Epithelial cell of proximal tubule (primary cell): Measurements from ENCODE around the gene SBK2. TPM values are rescaled to one million over a fixed set of nuclear protein-coding genes. Genes with fewer than 3 reads are reported as not detected.
"Not testable (repeated sequence)": the region's sequence is repeated elsewhere in the genome, so short reads cannot be mapped to it uniquely, and the experiment has no call there.

Experiments used
- DNase-seq: peaks from one replicate; pipeline ENCODE4 v3.0.0-alpha.2; 2011; ENCODE audit warnings: low read depth
- H3K4me3 ChIP-seq: 2 replicates; pipeline ENCODE4 v1.5.1; 2011; ENCODE audit warnings: low read depth, mild to moderate bottlenecking, low read length
- total RNA-seq: library from RNA; depleted of rRNA; stranded (reverse); fragments of >200 nt; gene quantifications from 2 replicates; pipeline ENCODE4 v1.2.3, GENCODE V29; 2015
- TF ChIP-seq, protein P1 (sequence below): conservative IDR thresholded peaks from 2 replicates; pipeline ENCODE4 v1.5.1; 2012; ENCODE audit warnings: low read depth, mild to moderate bottlenecking, low read length

Gene SBK2
- total RNA-seq, 1 donor from 2014 or later = 2.9 TPM

DNA sequence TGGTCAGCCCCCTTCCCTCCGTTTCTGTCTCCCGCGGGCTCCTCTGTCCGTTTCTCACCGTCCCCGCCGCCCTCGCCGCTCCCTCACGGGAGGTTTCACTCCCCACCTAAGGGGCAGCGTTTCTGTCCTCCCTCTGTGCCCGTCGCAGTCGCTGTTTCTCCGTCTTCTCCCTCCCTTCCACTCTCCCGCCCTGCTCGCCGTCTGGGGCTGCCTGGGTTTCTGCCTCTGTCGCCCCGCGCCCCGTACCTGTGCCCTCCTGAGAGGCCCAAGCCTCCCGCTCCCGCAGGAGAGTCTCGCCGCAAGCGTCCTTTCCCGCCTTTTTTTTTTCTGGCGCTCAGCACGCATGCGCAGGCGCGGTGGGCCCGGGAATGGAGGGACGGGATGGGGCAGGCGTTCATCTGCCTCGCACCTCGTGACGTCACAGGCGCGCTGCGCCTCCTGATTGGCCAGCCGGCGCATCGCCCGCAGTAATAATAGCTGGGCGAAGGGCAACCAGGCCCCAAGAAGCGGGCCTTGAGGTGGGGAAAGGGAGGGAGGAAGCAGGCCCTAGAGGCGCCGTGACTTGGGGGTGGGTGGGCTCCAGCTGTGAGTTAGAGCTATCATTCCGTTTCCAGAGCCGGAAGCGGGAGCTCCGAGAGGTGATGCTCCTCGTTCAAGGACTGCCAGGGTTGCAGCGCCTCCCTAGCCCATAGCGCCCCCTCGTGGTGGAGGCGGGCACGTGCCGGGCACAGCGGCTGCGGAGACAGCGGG lies 33.3 kb downstream of the SBK2 start:
- H3K4me3 ChIP-seq = peak overlapping the region; percentile 61
- TF ChIP-seq, protein P1, sequence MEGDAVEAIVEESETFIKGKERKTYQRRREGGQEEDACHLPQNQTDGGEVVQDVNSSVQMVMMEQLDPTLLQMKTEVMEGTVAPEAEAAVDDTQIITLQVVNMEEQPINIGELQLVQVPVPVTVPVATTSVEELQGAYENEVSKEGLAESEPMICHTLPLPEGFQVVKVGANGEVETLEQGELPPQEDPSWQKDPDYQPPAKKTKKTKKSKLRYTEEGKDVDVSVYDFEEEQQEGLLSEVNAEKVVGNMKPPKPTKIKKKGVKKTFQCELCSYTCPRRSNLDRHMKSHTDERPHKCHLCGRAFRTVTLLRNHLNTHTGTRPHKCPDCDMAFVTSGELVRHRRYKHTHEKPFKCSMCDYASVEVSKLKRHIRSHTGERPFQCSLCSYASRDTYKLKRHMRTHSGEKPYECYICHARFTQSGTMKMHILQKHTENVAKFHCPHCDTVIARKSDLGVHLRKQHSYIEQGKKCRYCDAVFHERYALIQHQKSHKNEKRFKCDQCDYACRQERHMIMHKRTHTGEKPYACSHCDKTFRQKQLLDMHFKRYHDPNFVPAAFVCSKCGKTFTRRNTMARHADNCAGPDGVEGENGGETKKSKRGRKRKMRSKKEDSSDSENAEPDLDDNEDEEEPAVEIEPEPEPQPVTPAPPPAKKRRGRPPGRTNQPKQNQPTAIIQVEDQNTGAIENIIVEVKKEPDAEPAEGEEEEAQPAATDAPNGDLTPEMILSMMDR = peak; percentile 91
- peak; percentile 36 for DNase-seq

DNA sequence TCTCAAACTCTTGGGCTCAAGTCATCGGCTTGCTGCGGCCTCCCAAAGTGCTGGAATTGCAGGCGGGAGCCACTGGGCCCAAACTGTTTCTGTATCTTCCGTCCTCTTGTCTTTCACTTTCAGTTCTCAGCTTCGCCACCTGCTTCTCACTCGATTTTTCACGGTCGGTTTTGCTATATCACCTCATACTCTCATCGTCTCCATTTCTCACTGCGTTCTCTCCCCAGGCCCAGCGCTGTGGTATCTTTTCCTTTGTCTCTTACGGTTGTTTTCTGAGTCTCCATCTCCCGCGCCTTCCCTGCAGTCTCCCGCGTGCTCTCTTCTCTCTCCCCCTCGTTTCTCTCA lies 33.8 kb downstream of the SBK2 start:
- TF ChIP-seq, protein P1 = no peak
- DNase-seq = no peak
- H3K4me3 ChIP-seq = no peak overlapping the region

DNA sequence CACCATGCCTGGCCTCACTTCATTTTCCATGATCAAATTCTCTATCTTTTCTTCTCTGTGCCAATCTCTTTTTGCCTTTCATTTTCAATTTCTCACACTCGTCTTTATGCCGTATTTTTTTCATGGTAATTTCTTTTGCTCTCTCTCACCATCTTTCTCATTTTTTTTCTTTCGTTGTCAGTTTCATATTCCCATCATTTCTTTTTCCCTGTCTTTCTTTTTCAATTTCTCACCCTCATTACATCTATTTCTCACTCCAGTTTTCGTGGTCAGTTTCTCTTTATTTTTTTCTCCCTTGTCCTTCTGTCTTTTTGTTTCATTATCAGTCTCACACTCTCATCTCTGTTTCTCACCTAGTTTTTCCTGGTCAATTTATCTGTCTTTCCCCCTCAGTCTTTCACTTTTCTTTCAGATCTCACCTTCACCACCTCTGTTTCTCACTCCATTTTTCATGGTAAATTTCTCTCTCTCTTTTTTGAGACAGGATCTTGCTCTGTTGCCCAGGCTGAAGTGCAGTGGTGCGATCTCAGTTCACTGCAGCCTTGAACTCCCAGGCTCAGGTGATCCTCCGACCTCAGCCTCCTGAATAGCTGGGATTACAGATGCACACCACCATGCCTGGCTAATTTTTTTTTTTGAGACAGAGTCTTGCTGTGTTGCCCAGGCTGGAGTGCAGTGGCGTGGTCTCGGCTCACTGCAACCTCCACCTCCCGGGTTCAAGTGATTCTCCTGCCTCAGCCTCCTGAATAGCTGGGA lies 34.6 kb downstream of the SBK2 start:
- no peak overlapping the region for H3K4me3 ChIP-seq
- TF ChIP-seq, protein P1 = no peak
- DNase-seq = no peak

DNA sequence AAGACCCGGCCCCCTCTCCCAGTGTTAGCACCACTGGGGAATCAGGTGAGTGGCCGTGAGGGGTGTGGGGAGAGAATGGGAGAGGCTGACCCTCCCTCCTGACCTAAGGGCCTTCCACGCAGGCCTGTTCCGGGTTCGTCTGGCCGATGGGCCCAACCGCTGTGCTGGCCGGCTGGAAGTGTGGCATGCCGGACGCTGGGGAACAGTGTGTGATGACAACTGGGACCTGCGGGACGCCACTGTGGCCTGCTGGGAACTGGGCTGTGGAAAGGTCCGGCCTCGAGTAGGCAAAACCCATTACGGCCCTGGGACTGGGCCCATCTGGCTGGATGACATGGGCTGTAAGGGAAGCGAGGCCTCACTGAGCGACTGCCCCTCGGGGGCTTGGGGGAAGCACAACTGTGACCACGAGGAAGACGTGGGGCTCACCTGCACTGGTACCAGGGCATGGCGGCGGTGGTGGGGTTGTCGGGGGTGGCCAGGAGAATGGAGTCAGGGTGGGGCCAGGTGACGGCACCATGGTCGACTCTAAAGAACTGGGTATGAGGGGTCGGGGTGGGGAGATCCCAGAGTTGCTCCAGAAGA lies 36.5 kb downstream of the SBK2 start:
- no peak for DNase-seq
- TF ChIP-seq, protein P1 = no peak
- H3K4me3 ChIP-seq = no peak overlapping the region

DNA sequence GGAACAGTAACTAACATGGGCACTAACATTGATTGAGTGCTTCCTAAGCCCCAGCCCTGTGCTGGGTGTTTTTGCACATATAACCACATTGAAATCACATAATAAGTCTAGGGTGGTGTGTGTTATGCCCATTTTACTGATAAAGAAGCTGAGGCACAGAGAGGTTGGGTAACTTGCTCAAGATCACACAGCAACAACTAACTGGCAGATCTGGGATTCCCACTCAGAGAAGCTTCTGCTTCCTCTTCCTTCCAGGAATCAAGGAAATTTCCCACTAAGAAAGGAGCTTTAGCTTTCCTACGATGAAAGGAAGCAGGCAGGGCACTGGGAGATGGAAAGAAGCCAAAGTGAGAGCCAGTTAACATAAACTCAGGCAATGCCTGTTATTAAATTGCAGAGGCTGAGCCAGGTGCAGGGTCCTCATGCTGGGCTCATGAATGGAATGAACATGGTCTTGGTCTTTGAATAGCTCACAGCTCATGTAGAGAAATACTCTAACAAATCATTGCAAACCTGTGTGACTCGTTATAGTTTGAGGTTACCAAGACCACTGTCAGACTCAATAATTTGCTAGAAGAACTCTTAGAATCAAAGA lies 38.6 kb downstream of the SBK2 start:
- no peak overlapping the region for H3K4me3 ChIP-seq
- DNase-seq = no peak
- TF ChIP-seq, protein P1 = no peak

DNA sequence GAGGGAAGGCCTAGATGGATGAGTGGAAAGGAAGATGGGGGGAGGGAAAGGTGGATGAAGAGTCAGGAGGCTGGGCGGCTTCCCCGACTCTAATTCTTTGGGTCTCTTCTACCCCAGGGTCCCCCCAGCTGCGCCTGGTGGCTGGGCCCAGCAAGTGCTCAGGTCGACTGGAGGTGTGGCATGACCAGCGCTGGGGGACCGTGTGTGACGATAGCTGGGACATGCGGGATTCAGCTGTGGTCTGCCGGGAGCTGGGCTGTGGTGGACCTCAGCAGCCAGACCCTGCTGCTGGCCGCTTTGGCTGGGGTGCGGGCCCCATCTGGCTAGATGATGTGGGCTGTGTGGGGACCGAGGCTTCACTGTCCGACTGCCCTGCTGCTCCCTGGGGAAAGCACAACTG lies 39.2 kb downstream of the SBK2 start:
- DNase-seq = no peak
- TF ChIP-seq, protein P1 = no peak
- H3K4me3 ChIP-seq = no peak overlapping the region

DNA sequence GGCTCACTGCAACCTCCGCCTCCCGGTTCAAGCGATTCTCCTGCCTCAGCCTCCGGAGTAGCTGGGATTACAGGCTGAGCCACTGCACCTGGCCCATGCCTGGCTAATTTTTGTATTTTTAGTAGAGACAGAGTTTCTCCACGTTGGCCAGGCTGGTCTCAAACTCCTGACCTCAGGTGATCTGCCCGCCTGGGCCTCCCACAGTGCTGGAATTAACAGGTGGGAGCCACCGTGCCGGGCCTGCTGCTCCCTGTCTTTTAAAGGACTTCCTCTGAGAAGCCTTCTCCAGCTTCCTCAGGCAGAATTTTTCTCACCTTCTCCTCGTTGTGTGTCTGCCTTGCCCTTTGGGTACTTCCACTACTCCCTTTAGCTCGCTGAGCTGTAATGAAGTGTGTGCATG lies 40.1 kb downstream of the SBK2 start:
- not testable (repeated sequence) for DNase-seq, H3K4me3 ChIP-seq
